Astrocyte of the cerebellum (primary cell): ENCODE results near the gene CPED1.

Experiments used
- DNase-seq: peaks from one replicate; pipeline ENCODE4 v3.0.0-alpha.2; 2011; ENCODE audit warnings: low read depth
- H3K4me3 ChIP-seq: 2 replicates; pipeline ENCODE4 v1.5.1; 2011; ENCODE audit warnings: mild to moderate bottlenecking, low read depth, low read length, moderate library complexity
- in situ Hi-C: cut with HindIII; loops from 2 replicates; pipeline ENCODE4 v1.10.0; 2017; ENCODE audit warnings: low sequenced_read_pairs
- TF ChIP-seq, protein P1 (sequence below): IDR thresholded peaks from 2 replicates; pipeline ENCODE4 v1.5.1; 2012; ENCODE audit warnings: low read length, low read depth, moderate library complexity, mild to moderate bottlenecking; ENCODE audit errors: missing control alignments

CPED1 gene

DNA sequence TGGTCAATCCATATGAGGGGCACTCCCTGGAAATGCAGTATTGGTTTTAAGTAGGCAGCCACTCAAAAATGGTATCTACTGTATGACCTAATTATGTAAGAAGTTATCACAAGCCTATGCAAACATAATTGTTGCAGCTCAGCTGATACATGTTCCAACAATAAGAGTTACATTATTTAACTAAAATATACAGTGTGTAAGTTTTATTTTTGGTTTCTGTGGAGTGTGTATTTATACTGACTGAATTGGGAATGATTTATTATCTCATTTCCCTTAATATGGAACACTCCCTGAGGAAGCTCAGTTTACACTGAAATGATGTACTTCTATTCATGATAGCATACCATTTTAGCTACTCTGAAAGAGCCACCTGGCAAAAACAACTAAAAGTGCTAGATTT, 40.5 kb upstream of the CPED1 start:
- DNase-seq: no peak

DNA sequence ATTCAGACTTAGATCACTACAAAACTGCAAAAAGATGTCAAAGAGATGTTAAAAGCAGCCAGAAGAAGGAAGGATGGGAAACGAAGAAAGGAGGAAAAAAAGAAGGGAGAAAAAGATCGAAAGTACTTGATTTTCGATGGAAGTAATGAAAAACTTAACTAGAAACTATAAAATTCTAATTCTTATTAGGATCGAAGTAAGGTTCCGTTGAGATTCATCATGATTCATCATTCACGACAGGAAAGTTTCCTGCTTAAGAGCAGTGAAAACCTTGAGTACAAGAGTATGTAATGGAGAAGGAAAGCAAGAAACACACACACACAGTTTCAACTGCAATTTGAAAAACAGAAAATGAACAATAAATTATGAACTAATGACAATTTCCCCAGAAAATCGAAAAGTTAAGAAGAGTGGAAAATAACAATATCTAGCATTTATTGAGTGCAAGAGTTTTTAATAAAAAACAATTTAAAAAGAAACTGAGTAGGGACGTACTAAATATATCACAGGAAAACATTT, 39.1 kb upstream of the CPED1 start:
- H3K4me3 ChIP-seq: peak overlapping the region; percentile 56
- TF ChIP-seq, protein P1, sequence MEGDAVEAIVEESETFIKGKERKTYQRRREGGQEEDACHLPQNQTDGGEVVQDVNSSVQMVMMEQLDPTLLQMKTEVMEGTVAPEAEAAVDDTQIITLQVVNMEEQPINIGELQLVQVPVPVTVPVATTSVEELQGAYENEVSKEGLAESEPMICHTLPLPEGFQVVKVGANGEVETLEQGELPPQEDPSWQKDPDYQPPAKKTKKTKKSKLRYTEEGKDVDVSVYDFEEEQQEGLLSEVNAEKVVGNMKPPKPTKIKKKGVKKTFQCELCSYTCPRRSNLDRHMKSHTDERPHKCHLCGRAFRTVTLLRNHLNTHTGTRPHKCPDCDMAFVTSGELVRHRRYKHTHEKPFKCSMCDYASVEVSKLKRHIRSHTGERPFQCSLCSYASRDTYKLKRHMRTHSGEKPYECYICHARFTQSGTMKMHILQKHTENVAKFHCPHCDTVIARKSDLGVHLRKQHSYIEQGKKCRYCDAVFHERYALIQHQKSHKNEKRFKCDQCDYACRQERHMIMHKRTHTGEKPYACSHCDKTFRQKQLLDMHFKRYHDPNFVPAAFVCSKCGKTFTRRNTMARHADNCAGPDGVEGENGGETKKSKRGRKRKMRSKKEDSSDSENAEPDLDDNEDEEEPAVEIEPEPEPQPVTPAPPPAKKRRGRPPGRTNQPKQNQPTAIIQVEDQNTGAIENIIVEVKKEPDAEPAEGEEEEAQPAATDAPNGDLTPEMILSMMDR: no peak

More for the DNA sequence above, 40.5 kb upstream of the CPED1 start:
- TF ChIP-seq, protein P1: no peak
- H3K4me3 ChIP-seq: no peak overlapping the region
- in situ Hi-C loops: no loop called here

DNA sequence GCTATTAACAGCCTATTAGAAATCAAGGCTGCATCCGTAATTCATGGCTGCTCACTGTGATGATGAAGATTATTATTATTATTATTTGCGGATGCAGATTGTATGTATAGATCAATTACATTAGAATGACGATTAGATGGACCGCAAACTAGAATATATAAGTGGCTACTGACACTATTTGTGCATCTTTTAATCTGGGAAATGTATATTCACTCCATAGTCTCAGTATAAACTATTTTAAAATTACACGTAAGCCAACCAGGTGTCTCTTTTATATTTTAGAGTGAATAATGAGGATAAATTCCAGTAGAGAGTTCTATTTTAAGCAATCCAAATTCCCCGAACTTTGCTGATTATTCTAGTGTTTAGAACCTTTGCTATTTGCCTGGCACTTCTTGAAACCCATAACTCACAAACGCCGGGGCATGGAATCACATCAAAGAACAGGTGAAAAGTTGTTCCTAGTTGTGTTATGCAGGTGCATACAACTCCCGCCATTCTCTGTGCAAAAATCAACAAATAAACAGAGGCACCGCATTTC, 38.4 kb upstream of the CPED1 start:
- TF ChIP-seq, protein P1: no peak
- in situ Hi-C loops: no loop called here
- H3K4me3 ChIP-seq: peak overlapping the region; percentile 56

More for the DNA sequence above, 39.1 kb upstream of the CPED1 start:
- in situ Hi-C loops: no loop called here
- DNase-seq: no peak

DNA sequence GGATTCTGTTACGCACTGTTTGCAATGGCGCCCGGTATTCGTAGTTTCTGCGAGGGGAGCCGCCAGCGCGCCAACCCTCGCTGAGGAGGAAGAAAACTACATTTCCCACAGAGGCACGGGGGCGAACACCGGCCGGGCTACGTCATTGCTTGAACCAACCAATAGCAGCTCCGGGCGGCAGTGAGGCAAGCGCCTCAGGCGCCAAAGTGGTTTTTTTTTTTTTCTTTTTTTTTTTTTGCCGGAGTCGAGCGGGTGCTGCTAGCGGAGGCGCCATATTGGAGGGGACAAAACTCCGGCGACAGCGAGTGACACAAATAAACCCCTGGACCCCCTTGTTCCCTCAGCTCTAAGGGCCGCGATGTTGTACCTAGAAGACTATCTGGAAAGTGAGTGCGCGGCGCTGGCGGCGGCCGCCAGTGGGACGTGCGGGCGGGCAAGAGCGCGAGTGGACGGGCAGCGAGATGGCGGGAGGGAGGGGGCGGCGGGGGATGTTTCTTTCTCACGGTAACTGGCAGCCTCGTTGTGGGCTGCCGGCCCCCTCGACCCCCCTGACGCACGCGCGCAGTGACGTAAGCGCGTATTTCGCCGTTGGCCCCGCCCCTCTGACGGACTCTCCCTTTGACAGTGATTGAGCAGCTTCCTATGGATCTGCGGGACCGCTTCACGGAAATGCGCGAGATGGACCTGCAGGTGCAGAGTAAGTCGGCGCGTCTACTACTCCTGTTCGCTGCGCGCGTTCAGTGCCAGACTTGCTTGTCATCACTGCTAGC, 37.8 kb upstream of the CPED1 start, which contains the start of gene ING3:
Gene ING3, plus strand, starts transcription at position 239 of the 770 bp plus-strand sequence. Its CDS starts 120 bp downstream, at position 359.
- peak within 1 kb of the TSS; percentile 56 for H3K4me3 ChIP-seq
- TF ChIP-seq, protein P1: no peak
- in situ Hi-C loops: no loop called here
- DNase-seq: peak; percentile 93

More for the DNA sequence above, 38.4 kb upstream of the CPED1 start:
- DNase-seq: no peak

DNA sequence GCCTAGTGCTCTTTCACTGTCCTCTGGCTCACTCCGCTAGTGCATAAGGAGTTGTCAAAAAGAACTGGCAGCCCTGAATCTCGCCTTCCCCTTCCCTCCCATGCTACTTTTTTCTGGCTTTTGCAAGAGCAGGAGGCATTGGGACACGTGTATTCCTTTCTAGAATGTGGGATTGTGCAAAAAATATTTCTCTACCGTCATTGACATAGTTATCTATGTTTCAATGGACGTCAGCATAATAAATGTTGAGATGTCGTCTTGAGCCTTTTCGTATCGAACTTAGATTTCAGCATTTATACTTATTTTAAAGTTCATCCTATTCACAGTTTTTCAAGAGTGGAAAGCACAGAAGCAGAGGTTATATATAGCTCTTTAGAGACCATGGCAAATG, 37.2 kb upstream of the CPED1 start:
- H3K4me3 ChIP-seq: peak overlapping the region; percentile 56
- in situ Hi-C loops: no loop called here
- TF ChIP-seq, protein P1: no peak
- no peak for DNase-seq

DNA sequence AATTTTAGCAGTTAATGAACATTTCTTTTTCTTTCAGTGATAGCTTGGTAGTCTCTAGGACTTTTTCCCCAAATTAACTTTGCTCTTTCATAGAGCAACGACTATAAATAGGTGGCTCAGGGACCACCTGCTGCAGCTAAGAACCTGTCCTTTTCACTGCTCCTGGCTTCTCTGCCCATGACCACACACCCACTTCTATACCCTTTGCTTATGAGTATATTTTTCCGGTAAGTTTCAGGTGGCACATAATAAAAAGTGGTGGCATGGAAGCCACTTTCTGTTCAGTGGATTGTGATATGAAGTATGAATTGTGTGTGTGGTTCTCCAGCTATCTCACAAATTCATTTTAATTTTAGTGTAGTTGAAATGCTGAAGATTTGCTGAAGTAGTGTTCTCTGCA, 36.7 kb upstream of the CPED1 start:
- TF ChIP-seq, protein P1: no peak
- H3K4me3 ChIP-seq: peak overlapping the region; percentile 56
- DNase-seq: no peak
- in situ Hi-C loops: no loop called here
